Measurements from ENCODE around the gene CCDC142. TPM values are rescaled to one million over a fixed set of nuclear protein-coding genes. Genes with fewer than 3 reads are reported as not detected.

CCDC142 gene
- total and polyA plus RNA-seq, 9 of the 15 experiments (the other 6 are each of a cell fraction or from before 2014, with no cell fraction given) = 0.55 to 11.7 (median 7.2) TPM

- no TSS peak for BruUV-seq (replicated peaks)
- ChIA-PET CTCF (ENCODE audit: low intra/inter-chr PET ratio) (no interaction called here), POLR2A (interaction anchor here (0.5 kb wide), 1 partner anchor 49 kb away, joined by 3 read pairs; no protein-coding TSS in a partner anchor)
- Histone ChIP-seq H3K4me1 (replicated peaks in 1 of 2; ENCODE audit: control insufficient read depth in 2 of 2, insufficient read depth in 2 of 2, low read length in 2 of 2) (peaks cover 4 to 26% of the 10 kb centered on the region in 2 experiments; a peak in 4 of 5 replicates), H3K9ac (ENCODE audit: insufficient read depth in 1 of 2, low read depth in 2 of 2, low read length in 2 of 2) (no peak within 1 kb of the TSS), H3K4me3 (no peak within 1 kb of the TSS), H3K27me3 (ENCODE audit: control insufficient read depth in 2 of 2, insufficient read depth in 2 of 2, low read length in 2 of 2) (no peaks in the 10 kb centered on the region), H2AFZ (ENCODE audit: low read depth, low read length) (no peak within 1 kb of the TSS), H4K20me1 (replicated peaks; ENCODE audit: control insufficient read depth, insufficient read depth, low read length) (no peaks in the 10 kb centered on the region), H3K36me3 (ENCODE audit: control insufficient read depth, insufficient read depth, low read length) (no peaks in the 10 kb centered on the region), H3K27ac (ENCODE audit: extremely low read depth, low read depth, low read length) (no peak within 1 kb of the TSS), H3K9me1 (ENCODE audit: control insufficient read depth, insufficient read depth, low read length) (no peaks in the 10 kb centered on the region), H3K4me2 (ENCODE audit: insufficient read depth, low read length) (no peak within 1 kb of the TSS), H3K9me3 (replicated peaks; ENCODE audit: control insufficient read depth, insufficient read depth, low read depth, low read length) (no peaks in the 10 kb centered on the region), H3K79me2 (ENCODE audit: control insufficient read depth, insufficient read depth, low read length) (no peaks in the 10 kb centered on the region)
- ATAC-seq = no peak
- no peak for DNase-seq (ENCODE audit: extremely low read depth in 1 of 4, low spot score in 3 of 4)
- 88% methylated on average over 44 of the region's 82 CpGs for WGBS (ENCODE audit: insufficient coverage, low coverage, missing lambda C conversion rate)
- intact Hi-C loops (cut with micrococcal nuclease) = no loop called here
- in situ Hi-C loops (cut with MboI) = no loop called here
- FAIRE-seq = no peak
- no peak for TF ChIP-seq SETDB1 (IDR thresholded peaks at IDR 0.05; ENCODE audit: low read length)
- no peak for TF ChIP-seq ZNF57 (CRISPR knock-in tag; IDR thresholded peaks at IDR 0.05)
- no peak for TF ChIP-seq AFF1 (IDR thresholded peaks at IDR 0.05; ENCODE audit: low read depth in 1 of 2, partially characterized antibody in 2 of 2)
- no peak for TF ChIP-seq HINFP (tag; conservative IDR thresholded peaks at IDR 0.05; ENCODE audit: low read depth)
- TF ChIP-seq ZKSCAN8 (CRISPR knock-in tag; IDR thresholded peaks at IDR 0.05) = no peak
- no peak for TF ChIP-seq REST (IDR thresholded peaks at IDR 0.05; ENCODE audit: borderline replicate concordance)
- TF ChIP-seq REST (CRISPR knock-in tag; IDR thresholded peaks at IDR 0.05; ENCODE audit: low read depth) = no peak
These were observed 31.8 kb upstream of the CCDC142 start, which contains the start of gene TLX2 for GRCh38 chr2:74514368-74515270. TSS of gene TLX2 (plus strand) at chr2:74514450. CDS start at chr2:74514807, 357 bp downstream.

All from K562 (cell line).